ENCODE results near the gene PLEKHJ1. TPM values are rescaled to one million over a fixed set of nuclear protein-coding genes. Genes with fewer than 3 reads are reported as not detected.

Gene PLEKHJ1
- total and polyA plus RNA-seq, 2 of the 13 experiments (the other 11 are each of a cell fraction or from before 2014, with no cell fraction given), result 70.5 to 130 TPM

DNA sequence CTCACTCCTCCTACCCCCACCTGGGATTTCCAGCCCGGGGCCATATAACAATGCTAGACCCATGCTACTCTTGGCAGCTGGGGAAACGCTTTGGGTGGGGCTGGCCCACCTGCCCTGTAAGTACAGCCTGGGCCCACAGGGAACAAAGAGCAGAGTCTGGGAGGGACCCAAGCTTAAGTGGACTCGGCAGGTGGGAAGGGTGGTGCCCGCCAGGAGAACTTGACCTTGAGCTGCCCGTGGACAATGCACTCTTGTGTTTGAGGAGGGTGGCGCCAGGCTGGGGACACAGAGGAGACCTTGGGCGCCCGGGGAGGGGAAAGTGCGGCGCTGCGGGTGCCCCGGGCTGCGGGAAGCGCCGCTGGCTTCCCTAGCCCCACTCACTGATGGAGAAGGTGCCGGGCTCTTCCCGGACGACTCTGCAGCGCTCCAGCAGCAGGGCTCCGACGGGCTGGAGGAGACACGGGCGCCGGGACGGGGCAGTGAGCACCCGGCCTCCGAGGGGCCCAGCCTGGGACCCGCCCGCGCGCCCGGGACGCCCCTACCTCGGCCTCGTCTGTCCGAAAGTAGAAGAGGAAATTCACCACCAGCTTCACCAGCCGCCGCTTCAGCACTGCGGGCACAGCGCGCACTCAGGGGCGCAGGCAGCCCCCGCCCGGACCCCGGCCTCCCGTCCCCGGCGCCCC is 607 bp downstream of the PLEKHJ1 start (continued):
- TF ChIP-seq, protein P1, sequence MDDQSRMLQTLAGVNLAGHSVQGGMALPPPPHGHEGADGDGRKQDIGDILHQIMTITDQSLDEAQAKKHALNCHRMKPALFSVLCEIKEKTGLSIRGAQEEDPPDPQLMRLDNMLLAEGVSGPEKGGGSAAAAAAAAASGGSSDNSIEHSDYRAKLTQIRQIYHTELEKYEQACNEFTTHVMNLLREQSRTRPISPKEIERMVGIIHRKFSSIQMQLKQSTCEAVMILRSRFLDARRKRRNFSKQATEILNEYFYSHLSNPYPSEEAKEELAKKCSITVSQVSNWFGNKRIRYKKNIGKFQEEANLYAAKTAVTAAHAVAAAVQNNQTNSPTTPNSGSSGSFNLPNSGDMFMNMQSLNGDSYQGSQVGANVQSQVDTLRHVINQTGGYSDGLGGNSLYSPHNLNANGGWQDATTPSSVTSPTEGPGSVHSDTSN (CRISPR knock-in tag; IDR thresholded peaks at IDR 0.05; ENCODE audit: borderline replicate concordance), result no peak
- TF ChIP-seq ERF (CRISPR knock-in tag; IDR thresholded peaks at IDR 0.05) (0 out of 2 replicates have a peak, but pooled peaks have one; percentile 23), ARHGAP35 (CRISPR knock-in tag; IDR thresholded peaks at IDR 0.05; ENCODE audit: borderline replicate concordance) (no peak), NFKB2 (CRISPR knock-in tag; IDR thresholded peaks at IDR 0.05; ENCODE audit: borderline replicate concordance) (no peak), MAFG (CRISPR knock-in tag; IDR thresholded peaks at IDR 0.05) (no peak), THAP11 (CRISPR knock-in tag; IDR thresholded peaks at IDR 0.05) (peak; percentile 32; the same call in 1 of the 2 replicates), SRF (IDR thresholded peaks at IDR 0.05; ENCODE audit: low read depth, low read length) (no peak), ZMAT3 (CRISPR knock-in tag; conservative IDR thresholded peaks at IDR 0.05) (no peak), ZBTB42 (CRISPR knock-in tag; IDR thresholded peaks at IDR 0.05) (no peak), ZNF546 (CRISPR knock-in tag; conservative IDR thresholded peaks at IDR 0.05) (no peak), GATAD2A (CRISPR knock-in tag; IDR thresholded peaks at IDR 0.05) (peak; percentile 73), ZBTB21 (CRISPR knock-in tag; IDR thresholded peaks at IDR 0.05) (no peak), SALL1 (CRISPR knock-in tag; IDR thresholded peaks at IDR 0.05) (peak; percentile 53; the same call in 1 of the 2 replicates), FOXK1 (CRISPR knock-in tag; IDR thresholded peaks at IDR 0.05; ENCODE audit: borderline replicate concordance, low read depth) (no peak), NR2F6 (IDR thresholded peaks at IDR 0.05) (peak; percentile 18; the same call in 1 of the 2 replicates), NR2F6 (CRISPR knock-in tag; IDR thresholded peaks at IDR 0.05) (peak; percentile 47), NCOA2 (CRISPR knock-in tag; IDR thresholded peaks at IDR 0.05) (peak; percentile 40; the same call in 1 of the 2 replicates), THYN1 (CRISPR knock-in tag; IDR thresholded peaks at IDR 0.05; ENCODE audit: borderline replicate concordance, low read depth) (no peak), KLF16 (CRISPR knock-in tag; IDR thresholded peaks at IDR 0.05) (peak in 1 of 2 experiments; percentile 60; a peak in 2 of 4 replicates), RAD21 (CRISPR knock-in tag; IDR thresholded peaks at IDR 0.05) (peak; percentile 54), AGO2 (optimal IDR thresholded peaks at IDR 0.05; ENCODE audit: low read depth, low read length) (peak; percentile 68)
- TF ChIP-seq, protein P2, sequence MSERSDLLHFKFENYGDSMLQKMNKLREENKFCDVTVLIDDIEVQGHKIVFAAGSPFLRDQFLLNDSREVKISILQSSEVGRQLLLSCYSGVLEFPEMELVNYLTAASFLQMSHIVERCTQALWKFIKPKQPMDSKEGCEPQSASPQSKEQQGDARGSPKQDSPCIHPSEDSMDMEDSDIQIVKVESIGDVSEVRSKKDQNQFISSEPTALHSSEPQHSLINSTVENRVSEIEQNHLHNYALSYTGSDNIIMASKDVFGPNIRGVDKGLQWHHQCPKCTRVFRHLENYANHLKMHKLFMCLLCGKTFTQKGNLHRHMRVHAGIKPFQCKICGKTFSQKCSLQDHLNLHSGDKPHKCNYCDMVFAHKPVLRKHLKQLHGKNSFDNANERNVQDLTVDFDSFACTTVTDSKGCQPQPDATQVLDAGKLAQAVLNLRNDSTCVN (CRISPR knock-in tag; IDR thresholded peaks at IDR 0.05; ENCODE audit: borderline replicate concordance), result no peak
- TF ChIP-seq, protein P3, sequence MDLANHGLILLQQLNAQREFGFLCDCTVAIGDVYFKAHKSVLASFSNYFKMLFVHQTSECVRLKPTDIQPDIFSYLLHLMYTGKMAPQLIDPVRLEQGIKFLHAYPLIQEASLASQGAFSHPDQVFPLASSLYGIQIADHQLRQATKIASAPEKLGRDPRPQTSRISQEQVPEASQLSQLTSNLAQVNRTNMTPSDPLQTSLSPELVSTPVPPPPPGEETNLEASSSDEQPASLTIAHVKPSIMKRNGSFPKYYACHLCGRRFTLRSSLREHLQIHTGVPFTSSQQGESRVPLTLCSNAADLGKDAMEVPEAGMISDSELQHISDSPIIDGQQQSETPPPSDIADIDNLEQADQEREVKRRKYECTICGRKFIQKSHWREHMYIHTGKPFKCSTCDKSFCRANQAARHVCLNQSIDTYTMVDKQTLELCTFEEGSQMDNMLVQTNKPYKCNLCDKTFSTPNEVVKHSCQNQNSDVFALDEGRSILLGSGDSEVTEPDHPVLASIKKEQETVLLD (CRISPR knock-in tag; IDR thresholded peaks at IDR 0.05; ENCODE audit: low read depth), result no peak; the same call in 1 of the 2 replicates
- TF ChIP-seq, protein P4, sequence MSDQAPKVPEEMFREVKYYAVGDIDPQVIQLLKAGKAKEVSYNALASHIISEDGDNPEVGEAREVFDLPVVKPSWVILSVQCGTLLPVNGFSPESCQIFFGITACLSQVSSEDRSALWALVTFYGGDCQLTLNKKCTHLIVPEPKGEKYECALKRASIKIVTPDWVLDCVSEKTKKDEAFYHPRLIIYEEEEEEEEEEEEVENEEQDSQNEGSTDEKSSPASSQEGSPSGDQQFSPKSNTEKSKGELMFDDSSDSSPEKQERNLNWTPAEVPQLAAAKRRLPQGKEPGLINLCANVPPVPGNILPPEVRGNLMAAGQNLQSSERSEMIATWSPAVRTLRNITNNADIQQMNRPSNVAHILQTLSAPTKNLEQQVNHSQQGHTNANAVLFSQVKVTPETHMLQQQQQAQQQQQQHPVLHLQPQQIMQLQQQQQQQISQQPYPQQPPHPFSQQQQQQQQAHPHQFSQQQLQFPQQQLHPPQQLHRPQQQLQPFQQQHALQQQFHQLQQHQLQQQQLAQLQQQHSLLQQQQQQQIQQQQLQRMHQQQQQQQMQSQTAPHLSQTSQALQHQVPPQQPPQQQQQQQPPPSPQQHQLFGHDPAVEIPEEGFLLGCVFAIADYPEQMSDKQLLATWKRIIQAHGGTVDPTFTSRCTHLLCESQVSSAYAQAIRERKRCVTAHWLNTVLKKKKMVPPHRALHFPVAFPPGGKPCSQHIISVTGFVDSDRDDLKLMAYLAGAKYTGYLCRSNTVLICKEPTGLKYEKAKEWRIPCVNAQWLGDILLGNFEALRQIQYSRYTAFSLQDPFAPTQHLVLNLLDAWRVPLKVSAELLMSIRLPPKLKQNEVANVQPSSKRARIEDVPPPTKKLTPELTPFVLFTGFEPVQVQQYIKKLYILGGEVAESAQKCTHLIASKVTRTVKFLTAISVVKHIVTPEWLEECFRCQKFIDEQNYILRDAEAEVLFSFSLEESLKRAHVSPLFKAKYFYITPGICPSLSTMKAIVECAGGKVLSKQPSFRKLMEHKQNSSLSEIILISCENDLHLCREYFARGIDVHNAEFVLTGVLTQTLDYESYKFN (CRISPR knock-in tag; conservative IDR thresholded peaks at IDR 0.05), result peak; percentile 54; the same call in 1 of the 2 replicates
